Endothelial cell of umbilical vein (primary cell): ENCODE data around the gene DUSP10.

Experiments used
- JUN ChIP-seq: IDR thresholded peaks from 2 replicates; pipeline ENCODE4 v1.6.1; 2011; ENCODE audit warnings: borderline replicate concordance, low read depth; ENCODE audit not compliant: insufficient read length, insufficient read depth
- MYC ChIP-seq: IDR thresholded peaks from one replicate; pipeline ENCODE4 v1.6.1; 2011; ENCODE audit warnings: mild to moderate bottlenecking, low read depth, low read length
- POLR2A ChIP-seq: IDR thresholded peaks from 2 replicates; pipeline ENCODE4 v1.6.1; 2012; ENCODE audit warnings: low read depth, mild to moderate bottlenecking, control low read depth, low read length
- POLR2AphosphoS5 ChIP-seq: IDR thresholded peaks from 2 replicates; pipeline ENCODE4 v1.6.1; 2012; ENCODE audit warnings: low read depth, mild to moderate bottlenecking, control low read depth, low read length, moderate library complexity; ENCODE audit not compliant: insufficient read depth
- TF ChIP-seq, protein P1 (sequence below), 2 donors: IDR thresholded peaks; 1 replicate in 1 of 2; 2 replicates in 1 of 2; pipeline ENCODE4 v1.5.1; 2011; ENCODE audit warnings: low read length in 2 of 2, mild to moderate bottlenecking in 2 of 2, moderate library complexity in 2 of 2, control low read depth in 1 of 2, inconsistent platforms in 1 of 2, low read depth in 1 of 2; ENCODE audit not compliant: insufficient read depth in 1 of 2; ENCODE audit errors: extremely low read depth in 1 of 2
- TF ChIP-seq, protein P2 (sequence below): IDR thresholded peaks from 2 replicates; pipeline ENCODE4 v1.6.1; 2011; ENCODE audit not compliant: insufficient read depth, insufficient read length

DNA sequence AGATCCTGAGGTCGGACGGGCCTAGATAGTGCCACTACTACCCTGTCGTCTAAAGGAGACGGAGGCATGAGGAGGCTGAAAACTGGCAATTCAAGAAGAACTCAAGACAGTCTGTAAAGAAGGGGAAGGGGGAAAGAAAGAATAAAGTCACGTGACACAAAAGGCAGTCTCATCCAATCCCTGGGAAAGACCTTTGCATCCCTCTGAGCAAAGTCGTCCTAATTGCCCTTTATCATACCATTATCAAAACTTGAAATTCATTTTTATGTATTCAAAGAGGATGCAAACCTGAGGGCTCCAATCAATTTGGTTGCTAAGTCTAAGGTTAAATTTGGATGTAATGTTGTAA, 2.2 kb downstream of the DUSP10 start:
- TF ChIP-seq, protein P1, sequence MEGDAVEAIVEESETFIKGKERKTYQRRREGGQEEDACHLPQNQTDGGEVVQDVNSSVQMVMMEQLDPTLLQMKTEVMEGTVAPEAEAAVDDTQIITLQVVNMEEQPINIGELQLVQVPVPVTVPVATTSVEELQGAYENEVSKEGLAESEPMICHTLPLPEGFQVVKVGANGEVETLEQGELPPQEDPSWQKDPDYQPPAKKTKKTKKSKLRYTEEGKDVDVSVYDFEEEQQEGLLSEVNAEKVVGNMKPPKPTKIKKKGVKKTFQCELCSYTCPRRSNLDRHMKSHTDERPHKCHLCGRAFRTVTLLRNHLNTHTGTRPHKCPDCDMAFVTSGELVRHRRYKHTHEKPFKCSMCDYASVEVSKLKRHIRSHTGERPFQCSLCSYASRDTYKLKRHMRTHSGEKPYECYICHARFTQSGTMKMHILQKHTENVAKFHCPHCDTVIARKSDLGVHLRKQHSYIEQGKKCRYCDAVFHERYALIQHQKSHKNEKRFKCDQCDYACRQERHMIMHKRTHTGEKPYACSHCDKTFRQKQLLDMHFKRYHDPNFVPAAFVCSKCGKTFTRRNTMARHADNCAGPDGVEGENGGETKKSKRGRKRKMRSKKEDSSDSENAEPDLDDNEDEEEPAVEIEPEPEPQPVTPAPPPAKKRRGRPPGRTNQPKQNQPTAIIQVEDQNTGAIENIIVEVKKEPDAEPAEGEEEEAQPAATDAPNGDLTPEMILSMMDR (IDR thresholded peaks at IDR 0.05; ENCODE audit: extremely low read depth in 1 of 2, insufficient read depth in 1 of 2, low read depth in 1 of 2, low read length in 2 of 2): no peak
- TF ChIP-seq POLR2AphosphoS5 (no peak), POLR2A (no peak), MYC (no peak), JUN (no peak)
- TF ChIP-seq, protein P2, sequence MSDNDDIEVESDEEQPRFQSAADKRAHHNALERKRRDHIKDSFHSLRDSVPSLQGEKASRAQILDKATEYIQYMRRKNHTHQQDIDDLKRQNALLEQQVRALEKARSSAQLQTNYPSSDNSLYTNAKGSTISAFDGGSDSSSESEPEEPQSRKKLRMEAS: no peak
